ENCODE results near the gene AOAH.

DNA sequence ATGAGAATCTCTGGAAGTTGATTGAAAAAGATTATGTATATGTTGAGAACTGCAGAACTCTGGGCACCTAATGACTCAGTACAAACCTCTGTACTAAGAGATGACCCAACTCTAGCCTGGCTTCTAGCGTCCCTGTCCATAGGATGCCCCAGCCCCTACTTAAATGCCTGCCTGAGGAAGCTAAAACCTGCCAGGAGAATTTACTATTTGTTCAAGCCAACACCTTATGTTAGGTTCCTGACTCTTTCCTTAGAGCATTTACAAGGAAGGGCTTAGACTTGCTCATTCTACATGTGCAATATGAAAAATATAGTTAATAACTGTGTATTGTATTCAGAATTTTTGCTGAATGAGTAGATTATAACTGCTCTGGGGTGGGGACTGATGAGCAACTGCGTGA lies 37.5 kb upstream of the AOAH start:
- TF ChIP-seq ZBTB7A (IDR thresholded peaks at IDR 0.05; ENCODE audit: low read depth) (no peak), EP300 (IDR thresholded peaks at IDR 0.05; ENCODE audit: borderline replicate concordance) (no peak), RAD21 (IDR thresholded peaks at IDR 0.05; ENCODE audit: low read depth) (no peak), EGR1 (IDR thresholded peaks at IDR 0.05) (no peak), TAF1 (IDR thresholded peaks at IDR 0.05; ENCODE audit: low read depth) (no peak), CREB1 (IDR thresholded peaks at IDR 0.05; ENCODE audit: low read depth) (no peak), FOXM1 (IDR thresholded peaks at IDR 0.05; ENCODE audit: borderline replicate concordance, low read depth) (no peak), NFIC (IDR thresholded peaks at IDR 0.05) (no peak), YY1 (IDR thresholded peaks at IDR 0.05; ENCODE audit: low read depth) (no peak), CEBPB (IDR thresholded peaks at IDR 0.05) (no peak)
- TF ChIP-seq, protein P1, sequence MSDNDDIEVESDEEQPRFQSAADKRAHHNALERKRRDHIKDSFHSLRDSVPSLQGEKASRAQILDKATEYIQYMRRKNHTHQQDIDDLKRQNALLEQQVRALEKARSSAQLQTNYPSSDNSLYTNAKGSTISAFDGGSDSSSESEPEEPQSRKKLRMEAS (IDR thresholded peaks at IDR 0.05) = no peak
- TF ChIP-seq, protein P2, sequence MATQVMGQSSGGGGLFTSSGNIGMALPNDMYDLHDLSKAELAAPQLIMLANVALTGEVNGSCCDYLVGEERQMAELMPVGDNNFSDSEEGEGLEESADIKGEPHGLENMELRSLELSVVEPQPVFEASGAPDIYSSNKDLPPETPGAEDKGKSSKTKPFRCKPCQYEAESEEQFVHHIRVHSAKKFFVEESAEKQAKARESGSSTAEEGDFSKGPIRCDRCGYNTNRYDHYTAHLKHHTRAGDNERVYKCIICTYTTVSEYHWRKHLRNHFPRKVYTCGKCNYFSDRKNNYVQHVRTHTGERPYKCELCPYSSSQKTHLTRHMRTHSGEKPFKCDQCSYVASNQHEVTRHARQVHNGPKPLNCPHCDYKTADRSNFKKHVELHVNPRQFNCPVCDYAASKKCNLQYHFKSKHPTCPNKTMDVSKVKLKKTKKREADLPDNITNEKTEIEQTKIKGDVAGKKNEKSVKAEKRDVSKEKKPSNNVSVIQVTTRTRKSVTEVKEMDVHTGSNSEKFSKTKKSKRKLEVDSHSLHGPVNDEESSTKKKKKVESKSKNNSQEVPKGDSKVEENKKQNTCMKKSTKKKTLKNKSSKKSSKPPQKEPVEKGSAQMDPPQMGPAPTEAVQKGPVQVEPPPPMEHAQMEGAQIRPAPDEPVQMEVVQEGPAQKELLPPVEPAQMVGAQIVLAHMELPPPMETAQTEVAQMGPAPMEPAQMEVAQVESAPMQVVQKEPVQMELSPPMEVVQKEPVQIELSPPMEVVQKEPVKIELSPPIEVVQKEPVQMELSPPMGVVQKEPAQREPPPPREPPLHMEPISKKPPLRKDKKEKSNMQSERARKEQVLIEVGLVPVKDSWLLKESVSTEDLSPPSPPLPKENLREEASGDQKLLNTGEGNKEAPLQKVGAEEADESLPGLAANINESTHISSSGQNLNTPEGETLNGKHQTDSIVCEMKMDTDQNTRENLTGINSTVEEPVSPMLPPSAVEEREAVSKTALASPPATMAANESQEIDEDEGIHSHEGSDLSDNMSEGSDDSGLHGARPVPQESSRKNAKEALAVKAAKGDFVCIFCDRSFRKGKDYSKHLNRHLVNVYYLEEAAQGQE (IDR thresholded peaks at IDR 0.05; ENCODE audit: low read depth) = no peak
- TF ChIP-seq, protein P3, sequence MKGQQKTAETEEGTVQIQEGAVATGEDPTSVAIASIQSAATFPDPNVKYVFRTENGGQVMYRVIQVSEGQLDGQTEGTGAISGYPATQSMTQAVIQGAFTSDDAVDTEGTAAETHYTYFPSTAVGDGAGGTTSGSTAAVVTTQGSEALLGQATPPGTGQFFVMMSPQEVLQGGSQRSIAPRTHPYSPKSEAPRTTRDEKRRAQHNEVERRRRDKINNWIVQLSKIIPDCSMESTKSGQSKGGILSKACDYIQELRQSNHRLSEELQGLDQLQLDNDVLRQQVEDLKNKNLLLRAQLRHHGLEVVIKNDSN (IDR thresholded peaks at IDR 0.05) = no peak

Measured in Ishikawa (cell line).